BJ (cell line): ENCODE measurements around the gene SANBR. TPM values are rescaled to one million over a fixed set of nuclear protein-coding genes. Genes with fewer than 3 reads are reported as not detected.

ENCODE experiments used
- CTCF ChIA-PET: fragments of 350-600 bp; formaldehyde crosslinking; extraction: SDS; loops from one replicate; lab custom pipeline; 2021; ENCODE audit warnings: antibody characterized with exemption, inconsistent platforms; lab: Yijun Ruan, JAX
- POLR2A ChIA-PET: fragments of 300-600 bp; sonication (Branson Sonifier 250); formaldehyde crosslinking; extraction: SDS; loops from one replicate; lab custom pipeline; 2021; ENCODE audit warnings: antibody characterized with exemption; lab: Charles Lee
- DNase-seq: peaks from one replicate; pipeline ENCODE4 v3.0.0-alpha.2; 2011; ENCODE audit warnings: low read depth
- H3K27me3 ChIP-seq: 2 replicates; pipeline ENCODE4 v1.6.0; 2011; ENCODE audit warnings: low read length; ENCODE audit not compliant: control insufficient read depth, insufficient read depth
- H3K36me3 ChIP-seq: 2 replicates; pipeline ENCODE4 v1.5.1; 2011; ENCODE audit warnings: low read length; ENCODE audit not compliant: control insufficient read depth, insufficient read depth
- H3K4me3 ChIP-seq: 2 replicates; pipeline ENCODE4 v1.5.1; 2011; ENCODE audit warnings: low read depth, mild to moderate bottlenecking, control low read depth, low read length
- CTCF ChIP-seq: IDR thresholded peaks from 2 replicates; pipeline ENCODE4 v1.5.1; 2011; ENCODE audit warnings: low read depth, mild to moderate bottlenecking, control low read depth, inconsistent platforms, low read length, moderate library complexity; ENCODE audit not compliant: insufficient read depth
- polyA plus RNA-seq: library from polyadenylated mRNA; depleted of rRNA; stranded (reverse); fragments of >200 nt; gene quantifications from 2 replicates; pipeline ENCODE4 v1.2.3, GENCODE V29; 2011

Gene SANBR
- polyA plus RNA-seq, 1 experiment: 2.8 TPM

- no peak for DNase-seq
- Histone ChIP-seq H3K27me3 (no peaks in the 10 kb centered on the region), H3K4me3 (no peak overlapping the region), H3K36me3 (no peaks in the 10 kb centered on the region)
- no peak for TF ChIP-seq CTCF
- CTCF ChIA-PET: no interaction called here
- POLR2A ChIA-PET: no interaction called here
Observed at GRCh38 chr2:61085883-61086282, 20.2 kb downstream of the SANBR start.

- ChIA-PET POLR2A (no interaction called here), CTCF (no interaction called here)
- Histone ChIP-seq H3K4me3 (no peak overlapping the region), H3K27me3 (no peaks in the 10 kb centered on the region), H3K36me3 (no peaks in the 10 kb centered on the region)
- no peak for TF ChIP-seq CTCF
- DNase-seq: no peak
Observed at GRCh38 chr2:61089797-61090196, 24.1 kb downstream of the SANBR start.

- TF ChIP-seq CTCF: no peak
- no peaks in the 10 kb centered on the region for H3K27me3 ChIP-seq
- CTCF ChIA-PET: no interaction called here
- H3K36me3 ChIP-seq: no peaks in the 10 kb centered on the region
- POLR2A ChIA-PET: no interaction called here
- H3K4me3 ChIP-seq: no peak overlapping the region
- DNase-seq: no peak
Observed at GRCh38 chr2:61090386-61090921, 24.8 kb downstream of the SANBR start.

- no peak for DNase-seq
- POLR2A ChIA-PET: no interaction called here
- Histone ChIP-seq H3K36me3 (no peaks in the 10 kb centered on the region), H3K4me3 (no peak overlapping the region), H3K27me3 (no peaks in the 10 kb centered on the region)
- TF ChIP-seq CTCF: no peak
- CTCF ChIA-PET: no interaction called here
Observed at GRCh38 chr2:61091485-61091884, 25.8 kb downstream of the SANBR start.

- TF ChIP-seq CTCF: no peak
- Histone ChIP-seq H3K36me3 (no peaks in the 10 kb centered on the region), H3K27me3 (no peaks in the 10 kb centered on the region), H3K4me3 (no peak overlapping the region)
- ChIA-PET POLR2A (no interaction called here), CTCF (no interaction called here)
- no peak for DNase-seq
Observed at GRCh38 chr2:61096438-61096837, 30.8 kb downstream of the SANBR start.
